ENCODE results near the gene SLC44A4.

SLC44A4 gene

DNA sequence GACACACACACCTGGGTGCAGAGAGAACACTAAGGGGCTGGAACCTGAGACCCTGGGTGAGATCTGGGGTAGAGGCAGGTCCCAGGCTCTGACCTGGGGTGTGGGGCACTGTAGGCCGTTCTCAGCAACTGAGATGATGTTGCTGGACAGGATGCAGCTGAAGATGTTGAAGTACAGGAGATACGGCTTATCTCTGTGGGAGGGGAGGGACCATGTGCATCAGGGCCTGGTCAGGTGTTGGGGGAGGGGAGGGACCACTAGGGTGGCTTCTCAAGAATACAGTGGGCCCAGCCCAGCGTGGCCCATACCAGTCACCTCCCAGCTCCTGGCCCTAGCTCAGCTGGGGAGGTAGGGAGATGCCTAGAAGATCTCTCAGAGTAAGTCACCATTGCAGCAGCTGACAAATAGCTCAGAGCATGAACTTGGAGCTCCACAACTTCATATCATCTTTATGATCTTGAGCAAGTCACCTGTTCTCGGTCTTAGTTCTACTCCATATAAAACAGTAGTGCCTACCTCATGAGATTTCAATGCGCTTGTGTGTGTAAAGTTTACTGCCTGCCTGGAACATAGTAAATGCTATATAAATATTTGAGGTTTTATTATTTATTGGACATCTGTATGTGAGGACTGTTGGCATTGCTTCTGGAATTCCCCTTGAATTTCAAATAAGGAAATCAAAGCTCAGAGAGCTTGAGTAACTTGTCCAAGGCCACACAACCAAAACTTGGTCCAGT is 3.8 kb downstream of the SLC44A4 start:
- TF ChIP-seq ZNF341 (tag by site-specific recombination; IDR thresholded peaks at IDR 0.05; ENCODE audit: low read depth) (peak; percentile 54), ZNF133 (tag by site-specific recombination; IDR thresholded peaks at IDR 0.05) (no peak), ZNF16 (tag by site-specific recombination; IDR thresholded peaks at IDR 0.05; ENCODE audit: low read depth) (no peak)
- POLR2A ChIA-PET, result interaction anchor here (1.1 to 2.9 kb wide), 3 partner anchors 11 to 47 kb away, joined by 6 to 10 read pairs (median 8); partner anchors contain the start of genes HSPA1B and NEU1
- CTCF ChIA-PET, result interaction anchor here (1.2 to 3.2 kb wide), 2 partner anchors 12 to 14 kb away, joined by 7 to 19 read pairs; no protein-coding TSS in a partner anchor
- H3K4me3 ChIP-seq (ENCODE audit: low read depth, low read length), result no peak overlapping the region
- H3K36me3 ChIP-seq (ENCODE audit: control insufficient read depth in 2 of 2, insufficient read depth in 1 of 2, low read length in 2 of 2), result peaks cover 0 to 6% of the 10 kb centered on the region in 2 experiments
- no peak overlapping the region for H3K27ac ChIP-seq (ENCODE audit: extremely low read depth, low read depth, low read length)
- H3K4me1 ChIP-seq (ENCODE audit: control insufficient read depth, insufficient read depth, low read length), result no peaks in the 10 kb centered on the region; the same call in 1 of the 2 replicates
- no peaks in the 10 kb centered on the region for H3K9me3 ChIP-seq (ENCODE audit: control insufficient read depth, insufficient read depth, low read depth, low read length)

DNA sequence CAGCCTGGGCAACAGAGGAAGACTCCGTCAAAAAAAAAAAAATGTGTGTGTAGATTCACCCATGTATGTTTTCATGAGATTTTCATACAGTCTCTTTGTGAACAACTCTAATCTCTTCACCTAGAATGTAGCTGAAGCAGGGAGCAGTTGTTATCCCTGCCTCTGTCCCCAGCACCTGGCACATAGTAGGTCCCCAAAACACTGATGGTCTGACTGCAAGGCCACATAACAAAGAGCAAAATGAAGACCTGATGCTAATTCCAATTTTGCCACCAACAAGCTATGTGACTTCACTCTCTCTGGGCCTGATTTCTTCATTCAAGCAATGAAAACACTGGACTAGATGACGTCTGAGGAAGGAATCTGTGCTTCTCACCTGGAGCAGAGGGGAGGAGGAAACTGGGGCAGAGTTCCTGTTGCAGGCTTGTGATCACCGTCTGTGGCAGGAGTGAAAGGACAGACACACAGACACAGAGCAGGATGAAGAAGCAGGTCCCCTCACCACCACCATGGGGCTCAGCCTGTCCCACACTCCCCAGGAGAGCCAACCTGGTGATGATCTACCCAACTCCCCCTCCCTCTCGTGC is 4.6 kb downstream of the SLC44A4 start:
- Histone ChIP-seq H3K4me3 (ENCODE audit: low read depth, low read length) (no peak overlapping the region), H3K4me1 (ENCODE audit: control insufficient read depth, insufficient read depth, low read length) (no peaks in the 10 kb centered on the region; the same call in 1 of the 2 replicates), H3K9me3 (ENCODE audit: control insufficient read depth, insufficient read depth, low read depth, low read length) (no peaks in the 10 kb centered on the region), H3K27ac (ENCODE audit: extremely low read depth, low read depth, low read length) (no peak overlapping the region), H3K36me3 (ENCODE audit: control insufficient read depth in 2 of 2, insufficient read depth in 1 of 2, low read length in 2 of 2) (no peaks in the 10 kb centered on the region; a peak in 1 of 3 replicates)
- CTCF ChIA-PET, result interaction anchor here (0.6 to 3.2 kb wide), 4 partner anchors 14 to 87 kb away, joined by 3 to 19 read pairs (median 5); no protein-coding TSS in a partner anchor
- POLR2A ChIA-PET, result interaction anchor here (0.7 to 2.9 kb wide), 2 partner anchors 47 to 66 kb away, joined by 3 to 10 read pairs; partner anchors contain the start of gene HSPA1B
- TF ChIP-seq SP7 (tag by site-specific recombination; IDR thresholded peaks at IDR 0.05) (no peak), SP3 (tag by site-specific recombination; IDR thresholded peaks at IDR 0.05) (no peak), ZNF701 (tag by site-specific recombination; IDR thresholded peaks at IDR 0.05) (no peak), ZNF571 (tag by site-specific recombination; IDR thresholded peaks at IDR 0.05) (no peak), KLF10 (tag by site-specific recombination; IDR thresholded peaks at IDR 0.05) (no peak), ZBTB1 (tag by site-specific recombination; IDR thresholded peaks at IDR 0.05) (no peak), ZNF768 (tag by site-specific recombination; IDR thresholded peaks at IDR 0.05) (no peak), ZNF146 (tag by site-specific recombination; IDR thresholded peaks at IDR 0.05) (no peak), ZSCAN23 (tag by site-specific recombination; IDR thresholded peaks at IDR 0.05) (no peak), ZNF37A (tag by site-specific recombination; IDR thresholded peaks at IDR 0.05) (no peak), ZNF121 (tag by site-specific recombination; IDR thresholded peaks at IDR 0.05) (no peak), ZNF157 (tag by site-specific recombination; IDR thresholded peaks at IDR 0.05) (no peak), ZNF560 (tag by site-specific recombination; IDR thresholded peaks at IDR 0.05; ENCODE audit: borderline replicate concordance) (no peak)
- TF ChIP-seq, protein P1, sequence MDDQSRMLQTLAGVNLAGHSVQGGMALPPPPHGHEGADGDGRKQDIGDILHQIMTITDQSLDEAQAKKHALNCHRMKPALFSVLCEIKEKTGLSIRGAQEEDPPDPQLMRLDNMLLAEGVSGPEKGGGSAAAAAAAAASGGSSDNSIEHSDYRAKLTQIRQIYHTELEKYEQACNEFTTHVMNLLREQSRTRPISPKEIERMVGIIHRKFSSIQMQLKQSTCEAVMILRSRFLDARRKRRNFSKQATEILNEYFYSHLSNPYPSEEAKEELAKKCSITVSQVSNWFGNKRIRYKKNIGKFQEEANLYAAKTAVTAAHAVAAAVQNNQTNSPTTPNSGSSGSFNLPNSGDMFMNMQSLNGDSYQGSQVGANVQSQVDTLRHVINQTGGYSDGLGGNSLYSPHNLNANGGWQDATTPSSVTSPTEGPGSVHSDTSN (CRISPR knock-in tag; IDR thresholded peaks at IDR 0.05), result no peak

DNA sequence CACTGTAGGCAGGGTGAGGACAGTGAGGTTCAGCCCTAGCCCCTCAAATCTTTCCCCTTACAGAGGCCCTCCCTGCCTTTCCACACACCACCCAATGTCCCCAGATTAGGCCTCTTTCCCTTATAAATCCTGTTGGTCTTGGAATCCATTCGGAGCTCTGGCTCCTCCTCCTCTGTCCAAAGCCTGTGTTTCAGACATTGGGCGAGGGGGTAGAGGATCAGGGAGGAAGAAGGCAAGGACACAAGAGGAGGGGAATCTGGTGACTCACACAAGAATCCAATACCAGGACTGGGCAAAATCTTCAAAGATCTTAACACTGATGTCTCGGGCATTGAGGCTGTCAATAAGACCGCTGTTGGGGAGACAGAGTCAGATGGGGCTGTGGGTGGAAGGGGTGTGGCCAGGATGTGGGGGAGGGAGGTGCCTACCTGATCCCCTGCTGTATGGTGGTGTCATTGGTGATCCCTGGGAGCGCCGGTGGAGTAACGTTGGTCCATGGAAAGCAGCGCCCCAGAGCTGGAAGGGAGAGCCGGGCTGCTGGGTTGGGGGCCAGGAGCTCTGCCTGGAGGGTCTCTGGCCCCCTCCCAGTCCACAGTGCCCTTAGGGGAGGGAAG is 7.6 kb downstream of the SLC44A4 start:
- TF ChIP-seq EGR2 (tag by site-specific recombination; IDR thresholded peaks at IDR 0.05; ENCODE audit: low read depth) (peak; percentile 46; the same call in 1 of the 2 replicates), ZFP37 (tag by site-specific recombination; IDR thresholded peaks at IDR 0.05) (no peak)
- TF ChIP-seq, protein P2, sequence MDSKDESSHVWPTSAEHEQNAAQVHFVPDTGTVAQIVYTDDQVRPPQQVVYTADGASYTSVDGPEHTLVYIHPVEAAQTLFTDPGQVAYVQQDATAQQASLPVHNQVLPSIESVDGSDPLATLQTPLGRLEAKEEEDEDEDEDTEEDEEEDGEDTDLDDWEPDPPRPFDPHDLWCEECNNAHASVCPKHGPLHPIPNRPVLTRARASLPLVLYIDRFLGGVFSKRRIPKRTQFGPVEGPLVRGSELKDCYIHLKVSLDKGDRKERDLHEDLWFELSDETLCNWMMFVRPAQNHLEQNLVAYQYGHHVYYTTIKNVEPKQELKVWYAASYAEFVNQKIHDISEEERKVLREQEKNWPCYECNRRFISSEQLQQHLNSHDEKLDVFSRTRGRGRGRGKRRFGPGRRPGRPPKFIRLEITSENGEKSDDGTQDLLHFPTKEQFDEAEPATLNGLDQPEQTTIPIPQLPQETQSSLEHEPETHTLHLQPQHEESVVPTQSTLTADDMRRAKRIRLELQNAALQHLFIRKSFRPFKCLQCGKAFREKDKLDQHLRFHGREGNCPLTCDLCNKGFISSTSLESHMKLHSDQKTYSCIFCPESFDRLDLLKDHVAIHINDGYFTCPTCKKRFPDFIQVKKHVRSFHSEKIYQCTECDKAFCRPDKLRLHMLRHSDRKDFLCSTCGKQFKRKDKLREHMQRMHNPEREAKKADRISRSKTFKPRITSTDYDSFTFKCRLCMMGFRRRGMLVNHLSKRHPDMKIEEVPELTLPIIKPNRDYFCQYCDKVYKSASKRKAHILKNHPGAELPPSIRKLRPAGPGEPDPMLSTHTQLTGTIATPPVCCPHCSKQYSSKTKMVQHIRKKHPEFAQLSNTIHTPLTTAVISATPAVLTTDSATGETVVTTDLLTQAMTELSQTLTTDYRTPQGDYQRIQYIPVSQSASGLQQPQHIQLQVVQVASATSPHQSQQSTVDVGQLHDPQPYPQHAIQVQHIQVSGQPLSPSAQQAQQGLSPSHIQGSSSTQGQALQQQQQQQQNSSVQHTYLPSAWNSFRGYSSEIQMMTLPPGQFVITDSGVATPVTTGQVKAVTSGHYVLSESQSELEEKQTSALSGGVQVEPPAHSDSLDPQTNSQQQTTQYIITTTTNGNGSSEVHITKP (tag by site-specific recombination; IDR thresholded peaks at IDR 0.05), result peak; percentile 79
- H3K9me3 ChIP-seq (ENCODE audit: control insufficient read depth, insufficient read depth, low read depth, low read length), result no peaks in the 10 kb centered on the region
- ChIA-PET CTCF (interaction anchor here (1.5 kb wide), 1 partner anchor 17 kb away, joined by 3 read pairs; no protein-coding TSS in a partner anchor), POLR2A (interaction anchor here (1.5 to 2.0 kb wide), 2 partner anchors 8 to 44 kb away, joined by 4 to 8 read pairs; partner anchors contain the start of genes HSPA1B and NEU1)
- H3K36me3 ChIP-seq (ENCODE audit: control insufficient read depth in 2 of 2, insufficient read depth in 1 of 2, low read length in 2 of 2), result no peaks in the 10 kb centered on the region
- peaks cover 2% of the 10 kb centered on the region; the same call in 1 of the 2 replicates for H3K4me1 ChIP-seq (ENCODE audit: control insufficient read depth, insufficient read depth, low read length)
- no peak overlapping the region for H3K27ac ChIP-seq (ENCODE audit: extremely low read depth, low read depth, low read length)
- no peak overlapping the region for H3K4me3 ChIP-seq (ENCODE audit: low read depth, low read length)
